ENCODE measurements around the gene GCNT1. TPM values are rescaled to one million over a fixed set of nuclear protein-coding genes. Genes with fewer than 3 reads are reported as not detected.

The GCNT1 gene
- total RNA-seq, 1 experiment from 2014 or later: 18.9 TPM

GRCh38 chr9:76444322-76444929, 14.6 kb upstream of the GCNT1 start:
- H3K36me3 ChIP-seq (ENCODE audit: control insufficient read depth, insufficient read depth, low read length): no peaks in the 10 kb centered on the region
- H3K27ac Mint-ChIP-seq (ENCODE audit: unreplicated experiment): no peak overlapping the region
- DNase-seq: no peak
- ChIA-PET POLR2A (no interaction called here), CTCF (no interaction called here)
- no peaks in the 10 kb centered on the region for H3K9me3 ChIP-seq
- H3K4me1 Mint-ChIP-seq (ENCODE audit: low read depth, unreplicated experiment): peaks cover 8% of the 10 kb centered on the region
- no peak for TF ChIP-seq CTCF (IDR thresholded peaks at IDR 0.05; ENCODE audit: insufficient read depth in 1 of 2, low read depth in 1 of 2, low read length in 1 of 2, severe bottlenecking in 1 of 2, unreplicated experiment in 1 of 2)
- H3K4me3 Mint-ChIP-seq (ENCODE audit: unreplicated experiment): no peak overlapping the region
- H3K4me1 ChIP-seq: no peaks in the 10 kb centered on the region
- H3K27me3 Mint-ChIP-seq (ENCODE audit: insufficient read depth, unreplicated experiment): no peaks in the 10 kb centered on the region
- no peaks in the 10 kb centered on the region for H3K27me3 ChIP-seq (replicated peaks; ENCODE audit: control insufficient read depth, insufficient read depth, low read length)
- no peaks in the 10 kb centered on the region for H3K9me3 Mint-ChIP-seq (ENCODE audit: unreplicated experiment)
- no peak overlapping the region for H3K4me3 ChIP-seq (ENCODE audit: low read depth, low read length)
- BruUV-seq (replicated peaks): no TSS peak
- H3K36me3 Mint-ChIP-seq (ENCODE audit: insufficient read depth, unreplicated experiment): no peaks in the 10 kb centered on the region
- intact Hi-C loops (cut with micrococcal nuclease; ENCODE audit: unreplicated experiment): no loop called here

- DNase-seq: no peak
- H3K36me3 Mint-ChIP-seq (ENCODE audit: insufficient read depth, unreplicated experiment): no peaks in the 10 kb centered on the region
- Histone ChIP-seq H3K4me3 (ENCODE audit: low read depth, low read length) (no peak overlapping the region), H3K27me3 (replicated peaks; ENCODE audit: control insufficient read depth, insufficient read depth, low read length) (no peaks in the 10 kb centered on the region), H3K4me1 (no peaks in the 10 kb centered on the region), H3K36me3 (ENCODE audit: control insufficient read depth, insufficient read depth, low read length) (no peaks in the 10 kb centered on the region), H3K9me3 (no peaks in the 10 kb centered on the region)
- no peak overlapping the region for H3K27ac Mint-ChIP-seq (ENCODE audit: unreplicated experiment)
- ChIA-PET CTCF (no interaction called here), POLR2A (no interaction called here)
- H3K9me3 Mint-ChIP-seq (ENCODE audit: unreplicated experiment): no peaks in the 10 kb centered on the region
- H3K4me3 Mint-ChIP-seq (ENCODE audit: unreplicated experiment): no peak overlapping the region
- no peaks in the 10 kb centered on the region for H3K27me3 Mint-ChIP-seq (ENCODE audit: insufficient read depth, unreplicated experiment)
- no TSS peak for BruUV-seq (replicated peaks)
- intact Hi-C loops (cut with micrococcal nuclease; ENCODE audit: unreplicated experiment): loop anchor here (2.0 kb wide), 2 partner anchors 213 to 259 kb away; no protein-coding TSS in a partner anchor
- H3K4me1 Mint-ChIP-seq (ENCODE audit: low read depth, unreplicated experiment): peaks cover 8% of the 10 kb centered on the region
- no peak for TF ChIP-seq CTCF (IDR thresholded peaks at IDR 0.05; ENCODE audit: insufficient read depth in 1 of 2, low read depth in 1 of 2, low read length in 1 of 2, severe bottlenecking in 1 of 2, unreplicated experiment in 1 of 2)
Observed at GRCh38 chr9:76445976-76446375, 13.0 kb upstream of the GCNT1 start.

- no TSS peak for BruUV-seq (replicated peaks)
- no peaks in the 10 kb centered on the region for H3K36me3 Mint-ChIP-seq (ENCODE audit: insufficient read depth, unreplicated experiment)
- intact Hi-C loops (cut with micrococcal nuclease; ENCODE audit: unreplicated experiment): no loop called here
- DNase-seq: no peak
- no peak overlapping the region for H3K27ac Mint-ChIP-seq (ENCODE audit: unreplicated experiment)
- Histone ChIP-seq H3K27me3 (replicated peaks; ENCODE audit: control insufficient read depth, insufficient read depth, low read length) (no peaks in the 10 kb centered on the region), H3K36me3 (ENCODE audit: control insufficient read depth, insufficient read depth, low read length) (no peaks in the 10 kb centered on the region), H3K4me1 (no peaks in the 10 kb centered on the region), H3K9me3 (no peaks in the 10 kb centered on the region), H3K4me3 (ENCODE audit: low read depth, low read length) (no peak overlapping the region)
- ChIA-PET CTCF (no interaction called here), POLR2A (no interaction called here)
- no peak for TF ChIP-seq CTCF (IDR thresholded peaks at IDR 0.05; ENCODE audit: insufficient read depth in 1 of 2, low read depth in 1 of 2, low read length in 1 of 2, severe bottlenecking in 1 of 2, unreplicated experiment in 1 of 2)
- H3K9me3 Mint-ChIP-seq (ENCODE audit: unreplicated experiment): no peaks in the 10 kb centered on the region
- H3K4me3 Mint-ChIP-seq (ENCODE audit: unreplicated experiment): no peak overlapping the region
- H3K4me1 Mint-ChIP-seq (ENCODE audit: low read depth, unreplicated experiment): peaks cover 8% of the 10 kb centered on the region
- no peaks in the 10 kb centered on the region for H3K27me3 Mint-ChIP-seq (ENCODE audit: insufficient read depth, unreplicated experiment)
Observed at GRCh38 chr9:76448501-76448900, 10.5 kb upstream of the GCNT1 start.
